Muscle of leg (tissue), 16 donors: Measurements from ENCODE around the gene CHN1. TPM values are rescaled to one million over a fixed set of nuclear protein-coding genes. Genes with fewer than 3 reads are reported as not detected.

Source experiments
- DNase-seq: peaks from one replicate; pipeline ENCODE4 v3.0.0; 2013
- H3K27ac ChIP-seq: one replicate; pipeline ENCODE4 v1.5.1; 2013; ENCODE audit warnings: mild to moderate bottlenecking, low read length, control low read depth
- H3K27me3 ChIP-seq: one replicate; pipeline ENCODE4 v1.6.1; 2013; ENCODE audit warnings: low read length; ENCODE audit not compliant: control insufficient read depth, insufficient read depth
- H3K36me3 ChIP-seq: one replicate; pipeline ENCODE4 v1.6.1; 2013; ENCODE audit warnings: low read length; ENCODE audit not compliant: control insufficient read depth, insufficient read depth
- H3K4me1 ChIP-seq: one replicate; pipeline ENCODE4 v1.6.1; 2013; ENCODE audit warnings: low read length; ENCODE audit not compliant: control insufficient read depth, insufficient read depth
- H3K4me3 ChIP-seq: one replicate; pipeline ENCODE4 v1.5.1; 2013; ENCODE audit warnings: low read length, control low read depth
- H3K9me3 ChIP-seq: replicated peaks from 2 replicates; pipeline ENCODE4 v1.6.1; 2013; ENCODE audit warnings: low read depth, low read length; ENCODE audit not compliant: control insufficient read depth
- WGBS: methylation state at CpG from one replicate; pipeline ENCODE4 v1.1.5; 2013; ENCODE audit warnings: missing lambda C conversion rate; ENCODE audit not compliant: insufficient coverage; 5-methylcytosine and 5-hydroxymethylcytosine counted together
- long read RNA-seq, 11 donors: transcript quantifications; one replicate each; lab custom pipeline, GENCODE V29; 2026
- polyA plus RNA-seq, 8 donors: library from polyadenylated mRNA; unstranded; fragments of 120-200 nt; gene quantifications; one replicate each; pipeline versions ENCODE4 v1.2.1 to v1.2.3, GENCODE V29; 2013; ENCODE audit warnings: inconsistent platforms in 1 of 8, low replicate concordance in 1 of 8; ENCODE audit not compliant: insufficient read length in 8 of 8, insufficient read depth in 1 of 8
- total RNA-seq: library from RNA; stranded (reverse); fragments of 120-200 nt; gene quantifications from one replicate; pipeline ENCODE4 v1.2.4, GENCODE V29; 2013

CHN1 gene, protein sequence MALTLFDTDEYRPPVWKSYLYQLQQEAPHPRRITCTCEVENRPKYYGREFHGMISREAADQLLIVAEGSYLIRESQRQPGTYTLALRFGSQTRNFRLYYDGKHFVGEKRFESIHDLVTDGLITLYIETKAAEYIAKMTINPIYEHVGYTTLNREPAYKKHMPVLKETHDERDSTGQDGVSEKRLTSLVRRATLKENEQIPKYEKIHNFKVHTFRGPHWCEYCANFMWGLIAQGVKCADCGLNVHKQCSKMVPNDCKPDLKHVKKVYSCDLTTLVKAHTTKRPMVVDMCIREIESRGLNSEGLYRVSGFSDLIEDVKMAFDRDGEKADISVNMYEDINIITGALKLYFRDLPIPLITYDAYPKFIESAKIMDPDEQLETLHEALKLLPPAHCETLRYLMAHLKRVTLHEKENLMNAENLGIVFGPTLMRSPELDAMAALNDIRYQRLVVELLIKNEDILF
- 11.2 TPM for total RNA-seq
- polyA plus RNA-seq = 10 to 100 TPM; 10.9 to 19.5 (median 12.4) TPM
- long read RNA-seq, donor 1 = 0 reads
- long read RNA-seq, donor 2 = 0 reads
- long read RNA-seq, donor 3 = 0 reads
- long read RNA-seq, donor 4, partial matches to known transcripts = 0 of 1 reads
- long read RNA-seq, donor 4, other reads (novel, unspliced or antisense) = 0 of 1 reads
- long read RNA-seq, donor 5, partial matches to known transcripts = 0 of 5 reads
- long read RNA-seq, donor 5, other reads (novel, unspliced or antisense) = 0 of 5 reads
- long read RNA-seq, donor 6, partial matches to known transcripts = 0 of 1 reads
- long read RNA-seq, donor 6, other reads (novel, unspliced or antisense) = 0 of 1 reads
- long read RNA-seq, donor 7, partial matches to known transcripts = 0 of 3 reads
- long read RNA-seq, donor 7, other reads (novel, unspliced or antisense) = 0 of 3 reads
- long read RNA-seq, donor 8, partial matches to known transcripts = 5 of 6 reads
- long read RNA-seq, donor 8, other reads (novel, unspliced or antisense) = 0 of 6 reads
- long read RNA-seq, donor 9, partial matches to known transcripts = 0 of 1 reads
- long read RNA-seq, donor 9, other reads (novel, unspliced or antisense) = 0 of 1 reads
- long read RNA-seq, donor 10, partial matches to known transcripts = 0 of 1 reads
- long read RNA-seq, donor 10, other reads (novel, unspliced or antisense) = 0 of 1 reads
- long read RNA-seq, donor 11, partial matches to known transcripts = 0 of 2 reads
- long read RNA-seq, donor 11, other reads (novel, unspliced or antisense) = 0 of 2 reads

DNA sequence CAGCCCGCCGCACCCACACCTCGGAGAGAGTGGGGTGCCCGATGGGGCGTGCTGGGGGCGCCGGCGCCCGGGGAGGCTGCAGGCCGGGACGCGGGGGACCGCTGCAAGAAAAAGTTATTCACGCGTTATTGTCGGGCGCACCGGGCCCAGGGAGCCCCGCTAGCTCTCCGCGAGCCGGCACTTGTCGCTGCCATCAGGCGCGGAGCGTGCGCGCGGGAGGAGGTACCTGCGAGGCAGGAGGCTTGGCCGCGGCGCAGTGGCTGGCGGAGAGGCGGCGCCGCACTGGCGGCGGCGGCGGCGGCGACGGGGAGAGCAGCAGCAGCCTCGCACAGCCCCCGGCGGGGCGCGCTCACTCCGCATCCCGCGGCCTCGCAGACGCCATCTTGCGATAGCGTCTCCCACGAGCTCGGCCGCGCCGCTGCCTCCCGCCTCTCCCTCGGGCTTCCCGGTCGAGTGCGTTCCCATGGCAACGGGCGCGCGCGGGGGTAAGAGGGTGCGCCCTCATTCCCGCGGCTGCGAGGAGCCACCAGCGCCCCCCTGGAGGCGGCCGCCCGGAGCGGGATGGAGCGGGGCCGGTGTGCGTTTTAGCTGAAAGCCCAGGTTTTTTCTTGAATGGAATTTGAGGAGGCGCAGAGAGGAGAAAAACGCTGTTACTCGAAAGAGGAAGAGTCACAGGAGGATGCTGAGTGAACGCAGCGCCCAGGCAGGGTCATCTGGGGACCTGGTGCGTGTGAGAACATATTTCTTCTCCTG lies at the start of gene CHN1:
Gene CHN1 (minus strand): TSS at position 402 of the 753 bp plus-strand sequence. CDS start 469 bp downstream, outside the sequence.
- Histone ChIP-seq H3K4me3 (peak within 1 kb of the TSS; percentile 73), H3K4me1 (peaks cover 3% of the 10 kb centered on the region), H3K9me3 (no peaks in the 10 kb centered on the region), H3K27me3 (peaks cover 8% of the 10 kb centered on the region), H3K36me3 (no peaks in the 10 kb centered on the region), H3K27ac (peak within 1 kb of the TSS; percentile 71)
- under 1% methylated on average over 89 of the region's 89 CpGs for WGBS
- peak; percentile 81 for DNase-seq

DNA sequence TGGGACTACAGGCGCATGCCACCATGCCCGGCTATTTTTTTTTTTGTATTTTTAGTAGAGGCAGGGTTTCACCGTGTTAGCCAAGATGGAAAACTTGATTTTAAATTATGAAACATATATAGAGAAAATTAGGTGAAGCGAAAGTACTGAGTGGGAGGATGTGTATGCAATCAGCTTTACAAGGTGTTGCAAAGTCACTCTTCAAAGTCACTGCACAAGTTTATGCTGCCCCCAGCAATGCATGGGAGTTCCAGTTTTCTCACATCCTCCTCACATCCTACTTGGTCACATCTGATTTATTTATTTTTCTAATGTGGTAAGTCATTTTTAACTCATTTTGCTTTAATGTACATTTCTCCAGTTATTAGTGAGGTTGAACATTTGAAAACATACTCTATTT lies 49.2 kb upstream of the CHN1 start:
- H3K4me1 ChIP-seq = no peaks in the 10 kb centered on the region
- H3K36me3 ChIP-seq = no peaks in the 10 kb centered on the region
- WGBS = no CpG with 5 or more reads among the region's 4 CpGs
- H3K9me3 ChIP-seq = no peaks in the 10 kb centered on the region
- no peak overlapping the region for H3K27ac ChIP-seq
- no peak overlapping the region for H3K4me3 ChIP-seq
- H3K27me3 ChIP-seq = no peaks in the 10 kb centered on the region
- no peak for DNase-seq

DNA sequence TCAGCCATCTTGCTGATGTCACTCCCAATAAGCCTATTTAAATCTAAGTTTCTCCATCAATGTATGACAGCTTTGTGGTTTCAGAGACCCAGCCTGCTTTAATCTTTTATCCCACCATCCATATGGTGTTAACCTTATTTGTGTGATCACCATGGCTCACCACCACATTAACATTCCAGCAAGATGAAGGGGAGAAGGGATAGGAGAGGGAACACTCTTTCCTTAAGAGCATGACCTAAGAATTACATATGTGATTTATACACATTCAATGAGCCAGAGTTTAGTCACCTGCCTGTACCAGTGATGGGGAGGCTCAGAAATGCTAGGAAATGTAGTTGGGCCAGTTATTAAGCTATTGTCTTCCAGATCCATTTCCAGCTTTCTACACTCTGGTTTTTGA lies 44.5 kb upstream of the CHN1 start:
- Histone ChIP-seq H3K36me3 (no peaks in the 10 kb centered on the region), H3K9me3 (peaks cover 3% of the 10 kb centered on the region), H3K27me3 (no peaks in the 10 kb centered on the region), H3K4me1 (no peaks in the 10 kb centered on the region), H3K4me3 (no peak overlapping the region), H3K27ac (no peak overlapping the region)
- no peak for DNase-seq

DNA sequence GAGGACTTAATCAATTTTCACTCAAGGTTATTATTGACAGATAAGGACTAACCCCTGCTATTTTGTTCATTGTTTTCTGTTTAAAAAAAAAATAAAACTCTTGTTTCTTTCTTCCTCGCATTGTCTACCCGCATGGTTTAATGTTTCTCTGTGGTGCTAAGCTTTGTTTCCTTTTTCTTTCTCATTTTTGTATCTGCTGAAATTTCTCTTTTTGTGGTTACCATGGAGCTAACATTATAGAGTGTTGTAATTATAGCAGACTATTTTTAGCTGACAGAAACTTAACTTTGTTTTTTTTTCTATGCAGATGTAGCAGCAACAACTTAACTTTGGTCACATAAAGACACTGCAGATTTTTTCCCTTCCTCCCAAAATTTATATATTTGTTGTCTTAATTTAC lies 43.1 kb upstream of the CHN1 start:
- no peak overlapping the region for H3K27ac ChIP-seq
- H3K4me3 ChIP-seq = no peak overlapping the region
- no peak for DNase-seq
- H3K27me3 ChIP-seq = no peaks in the 10 kb centered on the region
- no peaks in the 10 kb centered on the region for H3K36me3 ChIP-seq
- no CpG with 5 or more reads among the region's 2 CpGs for WGBS
- H3K9me3 ChIP-seq = peaks cover 3% of the 10 kb centered on the region
- H3K4me1 ChIP-seq = no peaks in the 10 kb centered on the region

DNA sequence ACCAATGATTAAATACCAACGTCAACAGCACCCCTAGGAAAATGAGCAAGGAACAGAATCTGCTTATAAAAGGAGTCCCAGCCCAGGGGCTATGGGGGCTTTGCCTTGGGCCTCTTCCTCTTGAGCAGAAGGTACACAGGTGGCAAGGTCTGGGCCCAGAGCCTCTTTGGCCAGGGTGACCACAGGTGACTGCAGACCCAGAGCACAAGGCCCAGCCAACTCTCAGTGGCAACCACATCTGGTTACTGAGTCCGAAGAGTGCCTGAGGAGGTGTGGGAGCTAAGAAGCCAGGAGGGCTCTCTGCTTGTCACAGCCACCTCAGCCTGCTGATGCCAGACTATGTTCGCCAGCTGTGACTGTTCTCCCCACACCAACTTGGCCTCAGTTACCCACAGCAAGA lies 34.3 kb upstream of the CHN1 start:
- no peaks in the 10 kb centered on the region for H3K9me3 ChIP-seq
- H3K4me1 ChIP-seq = no peaks in the 10 kb centered on the region
- WGBS = 82% methylated on average over 2 of the region's 3 CpGs
- no peak overlapping the region for H3K27ac ChIP-seq
- no peak for DNase-seq
- no peak overlapping the region for H3K4me3 ChIP-seq
- H3K36me3 ChIP-seq = no peaks in the 10 kb centered on the region
- no peaks in the 10 kb centered on the region for H3K27me3 ChIP-seq

DNA sequence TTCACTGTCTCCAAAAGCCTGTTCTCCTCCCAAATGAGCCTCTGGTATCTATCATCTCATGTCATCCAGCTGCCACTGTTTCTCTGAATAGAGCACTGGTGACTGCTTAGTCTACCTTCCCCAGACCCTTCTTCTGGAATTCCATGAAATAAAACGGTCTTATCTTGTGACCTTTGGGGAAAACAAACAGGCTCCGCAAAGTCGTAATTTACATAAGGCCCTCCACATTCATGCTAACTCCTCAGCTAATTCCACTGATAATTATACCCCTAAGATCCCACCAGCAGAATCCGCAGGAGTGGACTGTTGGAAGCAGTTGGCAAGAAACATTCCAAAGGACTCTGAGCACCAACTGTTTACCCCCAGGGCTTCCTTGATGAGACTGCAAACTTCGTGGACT lies 33.9 kb upstream of the CHN1 start:
- H3K9me3 ChIP-seq = no peaks in the 10 kb centered on the region
- no peak overlapping the region for H3K4me3 ChIP-seq
- no peak for DNase-seq
- no peaks in the 10 kb centered on the region for H3K36me3 ChIP-seq
- H3K4me1 ChIP-seq = no peaks in the 10 kb centered on the region
- no peak overlapping the region for H3K27ac ChIP-seq
- no peaks in the 10 kb centered on the region for H3K27me3 ChIP-seq
- 62% methylated on average over 4 of the region's 5 CpGs for WGBS

DNA sequence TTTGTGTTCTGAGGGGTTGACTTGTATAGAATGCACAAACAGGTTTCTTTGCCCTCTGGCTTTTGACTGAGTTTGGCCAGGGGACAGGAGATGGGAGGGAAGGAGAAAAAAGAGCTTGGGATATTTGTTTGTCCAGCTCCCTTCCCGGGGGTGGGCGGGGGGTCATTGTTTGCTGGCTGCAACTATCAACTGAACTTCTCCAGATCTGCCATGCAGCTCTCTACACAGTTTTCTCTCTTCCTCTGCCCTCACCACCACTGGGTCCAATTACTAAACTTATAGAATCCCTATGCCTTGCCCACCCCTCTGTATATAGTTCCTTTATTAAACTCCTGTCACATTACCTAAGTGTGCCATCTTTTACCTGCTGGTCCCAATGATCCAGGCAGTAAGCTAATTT lies 32.8 kb upstream of the CHN1 start:
- Histone ChIP-seq H3K9me3 (no peaks in the 10 kb centered on the region), H3K27me3 (no peaks in the 10 kb centered on the region), H3K4me1 (no peaks in the 10 kb centered on the region), H3K27ac (no peak overlapping the region), H3K4me3 (no peak overlapping the region), H3K36me3 (no peaks in the 10 kb centered on the region)
- no peak for DNase-seq
- WGBS = 100% methylated on average over 2 of the region's 2 CpGs

DNA sequence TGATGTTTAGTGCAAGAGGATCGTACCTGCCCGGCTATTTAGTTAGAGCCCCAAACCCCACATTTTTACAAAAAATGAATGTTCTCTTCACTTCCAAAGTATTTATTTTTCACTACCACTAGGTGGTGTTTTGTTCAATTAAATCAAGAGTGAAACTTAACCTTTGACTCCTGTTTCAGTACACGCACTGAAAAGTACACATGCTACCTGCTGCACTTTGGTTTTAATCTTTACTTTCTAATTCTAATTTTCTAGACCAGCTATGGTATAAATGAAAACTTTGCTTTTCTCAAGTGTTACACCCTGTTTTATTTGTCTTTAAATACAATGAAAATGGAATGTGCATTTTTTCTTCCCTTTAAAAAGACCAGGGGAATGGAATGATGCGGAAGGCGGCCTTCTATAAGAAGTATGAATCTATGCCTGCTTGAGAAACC lies 31.4 kb upstream of the CHN1 start:
- H3K4me3 ChIP-seq = no peak overlapping the region
- no peaks in the 10 kb centered on the region for H3K27me3 ChIP-seq
- peak; percentile 22 for DNase-seq

DNA sequence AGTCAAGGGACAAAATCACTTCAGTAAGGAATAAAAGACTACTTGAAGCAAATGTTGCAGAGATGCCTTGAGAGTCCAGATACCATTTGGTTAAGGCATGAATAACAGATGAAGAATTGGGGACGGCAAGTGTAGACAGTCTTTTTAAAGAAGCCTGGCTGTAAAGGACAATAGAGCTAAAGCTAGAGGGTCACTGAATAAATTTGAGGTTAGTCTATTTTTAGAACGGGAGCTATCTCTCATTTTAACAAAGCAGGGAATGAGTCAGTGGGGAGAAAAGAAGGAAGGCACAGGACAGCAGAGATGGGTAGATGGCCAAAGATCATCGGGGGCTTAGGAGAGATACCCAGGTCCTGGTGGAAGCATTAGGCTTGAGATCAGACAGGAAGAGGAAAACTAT lies 30.6 kb upstream of the CHN1 start:
- no peaks in the 10 kb centered on the region for H3K27me3 ChIP-seq
- no peaks in the 10 kb centered on the region for H3K9me3 ChIP-seq
- DNase-seq = no peak
- no peak overlapping the region for H3K4me3 ChIP-seq
- WGBS = 71% methylated on average over 1 of the region's 3 CpGs
- H3K36me3 ChIP-seq = no peaks in the 10 kb centered on the region
- H3K4me1 ChIP-seq = no peaks in the 10 kb centered on the region
- H3K27ac ChIP-seq = no peak overlapping the region

More for the DNA sequence above, 31.4 kb upstream of the CHN1 start:
- Histone ChIP-seq H3K27ac (no peak overlapping the region), H3K9me3 (no peaks in the 10 kb centered on the region), H3K4me1 (no peaks in the 10 kb centered on the region), H3K36me3 (no peaks in the 10 kb centered on the region)
- WGBS = no CpG with 5 or more reads among the region's 5 CpGs
